Peyer's patch (tissue), 4 donors: ENCODE results near the gene DHODH. TPM values are rescaled to one million over a fixed set of nuclear protein-coding genes. Genes with fewer than 3 reads are reported as not detected.

Experiments used
- DNase-seq, 3 donors: peaks; one replicate each; pipeline ENCODE4 v3.0.0-alpha.2; 2017 to 2019
- H3K27ac ChIP-seq, 4 donors: fragments of 200-600 bp; sonication (generic); one replicate each; pipeline ENCODE4 v1.5.1; 2016 to 2019
- H3K27me3 ChIP-seq, 2 donors: fragments of 200-600 bp; sonication (generic); one replicate each; pipeline ENCODE4 v1.5.1; 2019
- H3K36me3 ChIP-seq, 3 donors: fragments of 200-600 bp; sonication (generic); one replicate each; pipeline ENCODE4 v1.5.1; 2016 to 2019
- H3K4me1 ChIP-seq, 4 donors: fragments of 200-600 bp; sonication (generic); one replicate each; pipeline ENCODE4 v1.5.1; 2016 to 2019
- H3K4me3 ChIP-seq, 4 donors: fragments of 200-600 bp; sonication (generic); 1 replicate in 3 of 4; 2 replicates in 1 of 4; pipeline ENCODE4 v1.5.1; 2016 to 2019; ENCODE audit warnings: mild to moderate bottlenecking in 1 of 4
- H3K9me3 ChIP-seq, 4 donors: fragments of 200-600 bp; sonication (generic); one replicate each; pipeline ENCODE4 v1.5.1; 2016 to 2019; ENCODE audit warnings: mild to moderate bottlenecking in 1 of 4
- CTCF ChIP-seq, 6 experiments: fragments of 450-650 bp in 4 of 6; fragments of 200-600 bp in 2 of 6; sonication (generic) in 1 of 6; IDR thresholded peaks; one replicate each; pipeline ENCODE4 v1.5.1; 2017 to 2019; ENCODE audit warnings: antibody characterized with exemption in 6 of 6, mild to moderate bottlenecking in 3 of 6, moderate library complexity in 1 of 6
- POLR2A ChIP-seq, 2 donors: fragments of 450-650 bp; IDR thresholded peaks; one replicate each; pipeline ENCODE4 v1.5.1; 2017; ENCODE audit warnings: antibody characterized with exemption in 2 of 2, mild to moderate bottlenecking in 2 of 2, moderate library complexity in 2 of 2
- total RNA-seq, 4 donors: library from RNA; depleted of rRNA; stranded (reverse); fragments of >200 nt; gene quantifications; one replicate each; pipeline ENCODE4 v1.1.0, GENCODE V29; 2016

The DHODH gene
- total RNA-seq, 4 donors from 2014 or later: 0.88 to 8.9 (median 5.8) TPM

GRCh38 chr16:71966932-71967331 lies 41.6 kb upstream of the DHODH start:
- DNase-seq: no peak
- Histone ChIP-seq H3K9me3 (no peaks in the 10 kb centered on the region), H3K36me3 (no peaks in the 10 kb centered on the region), H3K27me3 (no peaks in the 10 kb centered on the region), H3K27ac (no peak overlapping the region), H3K4me1 (no peaks in the 10 kb centered on the region), H3K4me3 (no peak overlapping the region)
- no peak for TF ChIP-seq CTCF (IDR thresholded peaks at IDR 0.05)
- no peak for TF ChIP-seq POLR2A (IDR thresholded peaks at IDR 0.05)

GRCh38 chr16:71969353-71969752 lies 39.2 kb upstream of the DHODH start:
- no peak for TF ChIP-seq POLR2A (IDR thresholded peaks at IDR 0.05)
- TF ChIP-seq CTCF (IDR thresholded peaks at IDR 0.05): no peak
- Histone ChIP-seq H3K27ac (no peak overlapping the region), H3K27me3 (no peaks in the 10 kb centered on the region), H3K4me1 (no peaks in the 10 kb centered on the region), H3K9me3 (no peaks in the 10 kb centered on the region), H3K4me3 (no peak overlapping the region), H3K36me3 (no peaks in the 10 kb centered on the region)
- no peak for DNase-seq

- no peaks in the 10 kb centered on the region for H3K27me3 ChIP-seq
- TF ChIP-seq CTCF (IDR thresholded peaks at IDR 0.05) (no peak), POLR2A (IDR thresholded peaks at IDR 0.05) (no peak)
- H3K4me1 ChIP-seq: no peaks in the 10 kb centered on the region
- H3K4me3 ChIP-seq: no peak overlapping the region
- no peak overlapping the region for H3K27ac ChIP-seq
- H3K9me3 ChIP-seq: no peaks in the 10 kb centered on the region
- no peaks in the 10 kb centered on the region for H3K36me3 ChIP-seq
- DNase-seq: no peak
Observed at GRCh38 chr16:71971571-71971970, 37.0 kb upstream of the DHODH start.

GRCh38 chr16:71972356-71972755 lies 36.2 kb upstream of the DHODH start:
- Histone ChIP-seq H3K27ac (no peak overlapping the region), H3K27me3 (no peaks in the 10 kb centered on the region), H3K36me3 (no peaks in the 10 kb centered on the region), H3K9me3 (no peaks in the 10 kb centered on the region), H3K4me1 (no peaks in the 10 kb centered on the region), H3K4me3 (no peak overlapping the region)
- no peak for DNase-seq
- TF ChIP-seq CTCF (IDR thresholded peaks at IDR 0.05) (no peak), POLR2A (IDR thresholded peaks at IDR 0.05) (no peak)

- Histone ChIP-seq H3K27me3 (no peaks in the 10 kb centered on the region), H3K4me3 (no peak overlapping the region), H3K36me3 (no peaks in the 10 kb centered on the region), H3K9me3 (no peaks in the 10 kb centered on the region), H3K27ac (no peak overlapping the region), H3K4me1 (no peaks in the 10 kb centered on the region)
- no peak for TF ChIP-seq CTCF (IDR thresholded peaks at IDR 0.05)
- no peak for TF ChIP-seq POLR2A (IDR thresholded peaks at IDR 0.05)
- DNase-seq: no peak
Observed at GRCh38 chr16:71973001-71973400, 35.5 kb upstream of the DHODH start.
